Inflammatory macrophage treated with lipopolysaccharide for 4 hours (primary cell): Measurements from ENCODE around the gene GIPC1.
"Not testable (repeated sequence)": the region's sequence is repeated elsewhere in the genome, so short reads cannot be mapped to it uniquely, and the experiment has no call there.

ENCODE experiments used
- DNase-seq: peaks from one replicate; pipeline ENCODE4 v3.0.0-alpha.2; 2020

Gene GIPC1

GRCh38 chr19:14496029-14496833 is at the start of gene GIPC1:
Gene GIPC1, minus strand, starts transcription at chr19:14496127. Its CDS starts 13,151 bp downstream, at chr19:14482976.
- peak; percentile 82 for DNase-seq

DNA sequence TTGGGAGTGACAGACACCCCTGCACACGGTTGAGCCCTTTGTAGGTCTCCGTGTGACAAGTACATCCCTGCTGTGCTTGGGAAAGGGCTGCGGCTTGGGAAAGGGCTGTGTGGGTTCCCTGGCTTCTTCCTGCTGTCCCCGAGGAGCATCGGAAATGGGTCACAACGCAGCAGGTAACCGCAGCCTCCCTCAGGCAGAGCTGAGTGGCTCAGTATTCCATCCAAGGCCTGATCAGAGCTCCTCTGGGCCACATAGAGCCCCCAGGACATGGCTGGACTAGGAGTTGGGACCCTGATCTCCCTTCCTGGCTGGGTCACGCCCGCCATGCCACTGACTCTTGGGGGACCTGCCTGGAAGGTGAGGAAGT is 49.8 kb upstream of the GIPC1 start:
- no peak for DNase-seq

GRCh38 chr19:14544977-14545715 is 49.2 kb upstream of the GIPC1 start:
- DNase-seq: no peak

DNA sequence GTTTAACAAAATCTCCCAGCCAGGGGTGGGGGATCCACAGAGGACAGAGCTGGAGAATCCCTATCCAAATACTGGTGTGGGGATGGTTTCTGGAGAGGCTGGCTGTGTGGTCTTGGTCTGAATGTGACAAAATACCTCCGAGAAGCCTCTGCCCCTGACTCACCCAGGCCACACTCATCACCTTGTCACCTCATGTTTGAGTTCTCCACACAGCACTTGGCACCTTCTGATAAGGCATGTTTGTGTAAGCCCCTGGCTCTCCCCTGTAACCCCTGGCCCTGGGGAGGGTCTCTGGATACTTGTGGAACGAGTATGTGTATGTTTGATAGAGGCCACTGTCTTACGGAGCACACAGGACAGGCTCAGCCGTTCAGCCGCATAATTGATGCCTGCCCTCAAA is 48.1 kb upstream of the GIPC1 start:
- no peak for DNase-seq

DNA sequence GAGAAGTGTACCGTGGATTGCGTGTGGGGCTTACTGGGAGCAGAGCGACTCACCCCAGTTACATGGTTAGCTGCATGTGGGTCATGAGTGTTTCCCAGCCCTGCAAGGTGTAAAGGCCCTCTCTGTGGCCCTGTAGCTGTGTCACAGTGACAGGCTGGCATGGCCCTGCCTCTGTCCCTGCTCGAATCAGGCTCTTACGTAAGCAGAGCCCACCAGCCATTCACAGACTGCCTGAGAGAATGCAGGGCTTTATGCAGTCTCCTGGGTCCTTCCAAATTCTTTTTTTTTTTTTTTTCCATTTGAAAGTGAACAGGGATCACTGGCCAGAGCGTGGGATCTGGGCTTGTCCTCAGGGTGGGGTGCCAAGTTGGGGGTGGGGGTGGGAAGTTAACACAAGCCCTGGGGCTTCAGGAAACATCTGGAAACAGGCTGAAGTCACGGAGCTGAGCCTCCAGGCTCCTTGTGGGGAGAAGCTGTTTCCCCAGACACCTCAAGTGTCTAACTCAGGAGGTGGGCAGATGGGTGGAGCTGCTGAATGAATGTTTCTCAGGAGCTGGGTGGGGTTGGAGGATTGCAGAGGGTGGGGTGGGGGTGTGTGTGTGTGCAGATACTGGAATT is 46.9 kb upstream of the GIPC1 start:
- DNase-seq: peak; percentile 45

GRCh38 chr19:14541979-14542378 is 46.1 kb upstream of the GIPC1 start:
- DNase-seq: not testable (repeated sequence)

DNA sequence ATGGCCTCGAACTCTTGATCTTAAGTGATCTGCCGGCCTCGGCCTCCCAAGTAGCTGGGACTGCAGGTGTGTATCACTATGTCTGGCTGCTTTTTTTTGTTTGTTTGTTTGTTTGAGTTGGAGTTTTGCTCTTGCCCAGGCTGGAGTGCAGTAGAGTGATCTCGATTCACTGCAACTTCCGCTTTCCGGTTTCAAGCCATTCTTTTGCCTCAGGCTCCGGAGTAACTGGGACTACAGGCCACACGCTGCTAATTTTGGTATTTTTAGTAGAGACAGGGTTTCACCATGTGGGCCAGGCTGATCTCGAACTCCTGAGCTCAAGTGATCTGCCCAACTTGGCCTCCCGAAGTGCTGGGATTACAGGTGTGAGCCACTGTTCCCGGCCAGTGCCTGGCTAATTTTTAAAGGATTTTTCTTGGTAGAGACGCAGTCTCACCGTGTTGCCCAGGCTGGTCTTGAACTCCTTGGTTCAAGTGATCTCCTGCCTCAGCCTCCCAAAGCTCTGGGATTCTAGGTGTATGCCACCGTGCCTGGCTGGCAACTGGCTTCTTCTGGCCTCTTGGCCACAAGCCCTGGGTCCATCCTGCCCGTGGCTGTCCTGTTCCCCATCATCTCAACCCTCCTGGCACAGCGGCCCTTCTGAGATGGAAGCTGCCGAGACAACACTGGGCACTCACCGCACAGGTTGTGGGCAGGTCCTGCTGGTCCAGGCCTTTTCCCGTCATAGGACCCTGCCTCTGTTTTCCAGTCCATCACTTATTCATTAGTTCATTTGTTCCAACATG is 45.0 kb upstream of the GIPC1 start:
- no peak for DNase-seq

GRCh38 chr19:14536926-14537692 is 41.2 kb upstream of the GIPC1 start:
- peak; percentile 16 for DNase-seq

GRCh38 chr19:14533450-14533849 is 37.5 kb upstream of the GIPC1 start:
- DNase-seq: no peak

DNA sequence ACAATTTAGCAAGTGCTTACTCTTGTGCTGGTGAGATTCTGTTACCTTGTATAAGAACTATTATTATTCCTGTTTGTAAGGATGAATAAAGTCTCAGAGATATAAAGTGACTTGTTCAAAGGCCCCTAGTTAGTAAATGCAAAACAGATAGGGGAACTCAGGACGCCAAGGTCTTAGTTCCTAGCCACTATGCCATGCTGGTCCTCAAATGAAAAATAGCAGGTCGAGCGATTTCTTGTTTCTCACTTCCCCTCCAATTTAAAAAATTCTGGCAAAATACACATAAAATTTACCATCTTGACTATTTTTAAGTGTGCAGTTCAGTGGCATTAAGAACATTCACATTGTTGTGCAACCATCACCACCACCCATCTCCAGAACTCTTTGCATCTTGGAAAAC is 34.6 kb upstream of the GIPC1 start:
- no peak for DNase-seq

DNA sequence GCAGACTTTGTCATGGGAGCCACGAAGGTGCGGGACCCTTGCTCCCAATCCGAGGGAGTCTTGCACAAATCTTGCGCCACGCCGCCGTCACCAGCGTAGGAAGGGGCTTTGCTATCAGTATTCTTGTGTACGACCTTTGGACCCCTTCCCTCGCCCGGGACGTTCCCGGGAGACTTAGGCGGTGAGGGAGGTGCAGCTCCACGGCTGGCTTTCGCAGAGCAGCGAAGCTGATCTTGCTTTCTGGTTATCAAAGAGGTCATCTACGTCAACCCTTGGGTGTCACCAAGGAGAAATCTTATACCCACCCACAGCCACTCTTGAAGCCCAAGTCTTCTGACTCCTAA is 34.0 kb upstream of the GIPC1 start:
- DNase-seq: peak; percentile 58

GRCh38 chr19:14529254-14530004 is 33.5 kb upstream of the GIPC1 start, which contains the start of gene TECR:
Gene TECR, plus strand, starts transcription at chr19:14529594. Its CDS starts 103 bp downstream, at chr19:14529697.
- peak; percentile 100 for DNase-seq

- DNase-seq: peak; percentile 45
Measured at GRCh38 chr19:14528419-14529253, 32.7 kb upstream of the GIPC1 start.

GRCh38 chr19:14526423-14526822 is 30.5 kb upstream of the GIPC1 start:
- DNase-seq: no peak

GRCh38 chr19:14525729-14526128 is 29.8 kb upstream of the GIPC1 start:
- DNase-seq: no peak

DNA sequence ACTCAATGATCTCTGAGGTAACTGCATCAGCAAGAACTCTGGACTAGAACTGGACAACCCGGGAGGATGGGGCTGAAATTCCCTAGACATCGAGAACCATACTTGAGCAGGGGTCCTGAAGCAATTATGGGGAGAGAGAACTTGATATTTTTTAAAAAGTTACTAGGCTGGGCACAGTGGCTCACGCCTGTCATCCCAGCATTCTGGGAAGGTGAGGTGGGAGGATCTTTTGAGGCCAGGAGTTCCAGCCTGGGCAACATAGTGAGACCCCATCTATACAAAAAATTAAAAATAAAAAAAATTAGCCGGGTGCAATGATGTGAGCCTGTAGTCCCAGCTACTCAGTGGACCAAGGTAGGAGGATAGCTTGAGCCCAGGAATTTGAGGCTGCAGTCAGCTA is 24.6 kb upstream of the GIPC1 start:
- DNase-seq: no peak

DNA sequence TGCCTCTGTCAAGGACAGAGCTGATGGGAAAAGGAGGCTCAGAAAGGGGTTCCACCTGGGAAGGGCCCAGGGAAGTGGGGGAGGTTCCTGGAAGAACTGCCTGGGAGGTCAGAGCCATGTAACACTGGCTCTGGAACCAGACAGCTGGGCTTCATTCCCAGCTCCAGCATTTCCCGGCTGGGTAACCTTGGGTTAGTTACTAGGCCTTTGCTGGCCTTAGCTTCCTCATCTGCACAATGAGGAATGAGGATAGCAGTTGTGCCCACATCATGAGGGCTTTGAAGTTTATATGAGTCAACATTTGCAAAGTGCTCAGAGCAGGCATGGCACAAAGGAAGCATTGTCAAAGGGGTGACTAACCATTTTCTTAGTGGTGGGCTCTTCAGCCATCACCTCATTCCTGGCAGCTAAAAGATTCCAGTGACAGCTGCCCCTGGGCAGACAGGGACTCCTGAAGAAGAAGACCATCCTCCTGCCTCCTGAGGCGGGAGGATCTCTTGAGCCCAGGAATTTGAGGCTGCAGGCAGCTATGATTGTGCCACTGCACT is 24.0 kb upstream of the GIPC1 start:
- DNase-seq: peak; percentile 80

- no peak for DNase-seq
Measured at GRCh38 chr19:14519245-14519859, 23.4 kb upstream of the GIPC1 start.

- DNase-seq: peak; percentile 83
Measured at GRCh38 chr19:14517840-14518505, 22.0 kb upstream of the GIPC1 start, which contains the start of gene DNAJB1. Gene DNAJB1, minus strand, starts transcription at chr19:14518397. Its CDS starts 48 bp downstream, at chr19:14518349.
